IMR-90 (cell line): ENCODE measurements around the gene SLC38A3. TPM values are rescaled to one million over a fixed set of nuclear protein-coding genes. Genes with fewer than 3 reads are reported as not detected.
A peak's percentile ranks its signal among the peaks of the same experiment; 100 is the strongest.

Experiments used
- ATAC-seq: fragments of 200-7000 bp; cut with Tn5 transposase; 2 replicates; pipeline ENCODE4 v1.9.1; 2020; ENCODE audit warnings: low read depth, mild to moderate bottlenecking, moderate library complexity
- BruUV-seq: library from RNA; stranded (reverse); fragments of 400-500 nt; replicated peaks from 2 replicates; lab custom pipeline; 2021; lab: Mats Ljungman, UMichigan
- CTCF ChIA-PET: fragments of 300-600 bp; formaldehyde crosslinking; extraction: SDS; loops from one replicate; lab custom pipeline; 2021; ENCODE audit warnings: antibody characterized with exemption; lab: Yijun Ruan, JAX
- POLR2A ChIA-PET: fragments of 300-600 bp; sonication (Branson Sonifier 250); formaldehyde crosslinking; loops from one replicate; lab custom pipeline; 2022; ENCODE audit warnings: antibody characterized with exemption; ENCODE audit not compliant: unreplicated experiment; lab: Charles Lee
- DNase-seq: peaks from one replicate; pipeline ENCODE4 v3.0.0; 2013
- H2AFZ ChIP-seq: replicated peaks from 2 replicates; pipeline ENCODE3; 2013; ENCODE audit warnings: low read length, mild to moderate bottlenecking; ENCODE audit not compliant: poor library complexity
- H2AK5ac ChIP-seq: 2 replicates; pipeline ENCODE4 v1.6.1; 2013; ENCODE audit warnings: low read depth, low read length, inconsistent platforms
- H2AK9ac ChIP-seq: replicated peaks from 2 replicates; pipeline ENCODE3; 2013; ENCODE audit warnings: mild to moderate bottlenecking, low read depth, low read length, moderate library complexity; ENCODE audit not compliant: poor library complexity
- H2BK120ac ChIP-seq: 2 replicates; pipeline ENCODE4 v1.6.1; 2013; ENCODE audit warnings: low read depth, low read length, inconsistent platforms
- H2BK15ac ChIP-seq: 3 replicates; pipeline ENCODE4 v1.6.1; 2013; ENCODE audit warnings: low read depth, low read length, inconsistent platforms
- H2BK20ac ChIP-seq: 2 replicates; pipeline ENCODE4 v1.6.1; 2013; ENCODE audit warnings: low read depth, mild to moderate bottlenecking, inconsistent platforms, low read length, moderate library complexity
- H2BK5ac ChIP-seq: 2 replicates; pipeline ENCODE4 v1.6.1; 2013; ENCODE audit warnings: mild to moderate bottlenecking, low read depth, low read length, inconsistent platforms; ENCODE audit not compliant: poor library complexity, severe bottlenecking
- H3K14ac ChIP-seq: replicated peaks from 2 replicates; pipeline ENCODE4 v1.6.1; 2013; ENCODE audit warnings: low read depth, low read length, inconsistent platforms
- H3K18ac ChIP-seq: 2 replicates; pipeline ENCODE4 v1.6.1; 2013; ENCODE audit warnings: low read depth, low read length, control low read depth
- H3K23ac ChIP-seq: 2 replicates; pipeline ENCODE4 v1.6.1; 2013; ENCODE audit warnings: low read depth, low read length, inconsistent platforms
- H3K27ac ChIP-seq: 2 replicates; pipeline ENCODE4 v1.5.1; 2013; ENCODE audit warnings: mild to moderate bottlenecking, control low read depth, low read length; ENCODE audit not compliant: insufficient read depth
- H3K27me3 ChIP-seq: 2 replicates; pipeline ENCODE4 v1.6.1; 2013; ENCODE audit warnings: low read length; ENCODE audit not compliant: control insufficient read depth, insufficient read depth
- H3K36me3 ChIP-seq: 2 replicates; pipeline ENCODE4 v1.6.1; 2013; ENCODE audit warnings: low read length, mixed read lengths; ENCODE audit not compliant: control insufficient read depth, insufficient read depth
- H3K4ac ChIP-seq: 2 replicates; pipeline ENCODE4 v1.6.1; 2013; ENCODE audit warnings: low read depth, low read length, inconsistent platforms
- H3K4me1 ChIP-seq: 2 replicates; pipeline ENCODE4 v1.6.1; 2013; ENCODE audit warnings: low read length, mixed read lengths; ENCODE audit not compliant: control insufficient read depth, insufficient read depth
- H3K4me2 ChIP-seq: 2 replicates; pipeline ENCODE4 v1.6.1; 2013; ENCODE audit warnings: low read depth, mild to moderate bottlenecking, control low read depth, low read length, moderate library complexity
- H3K4me3 ChIP-seq: 2 replicates; pipeline ENCODE4 v1.5.1; 2013; ENCODE audit warnings: low read depth, mild to moderate bottlenecking, control low read depth, low read length, moderate library complexity; ENCODE audit not compliant: insufficient read depth
- H3K56ac ChIP-seq: 2 replicates; pipeline ENCODE4 v1.6.1; 2013; ENCODE audit warnings: low read length, inconsistent platforms; ENCODE audit not compliant: insufficient read depth; ENCODE audit errors: extremely low read depth
- H3K79me1 ChIP-seq, 2 experiments: 2 replicates each; pipeline ENCODE4 v1.6.1; 2013; ENCODE audit warnings: low read length in 2 of 2, inconsistent platforms in 1 of 2, low read depth in 1 of 2
- H3K9ac ChIP-seq: 2 replicates; pipeline ENCODE4 v1.6.1; 2013; ENCODE audit warnings: low read depth, low read length, control low read depth
- H3K9me1 ChIP-seq: 2 replicates; pipeline ENCODE4 v1.6.1; 2013; ENCODE audit warnings: low read length, inconsistent platforms; ENCODE audit not compliant: insufficient read depth
- H3K9me3 ChIP-seq: 2 replicates; pipeline ENCODE4 v1.6.1; 2013; ENCODE audit warnings: low read length; ENCODE audit not compliant: control insufficient read depth, insufficient read depth
- H4K20me1 ChIP-seq: 2 replicates; pipeline ENCODE4 v1.6.1; 2013; ENCODE audit warnings: low read length, inconsistent platforms; ENCODE audit not compliant: insufficient read depth
- H4K5ac ChIP-seq: 2 replicates; pipeline ENCODE4 v1.6.1; 2013; ENCODE audit warnings: mild to moderate bottlenecking, low read depth, low read length, control low read depth
- H4K8ac ChIP-seq, 2 experiments: 2 replicates each; pipeline ENCODE4 v1.6.1; 2013; ENCODE audit warnings: low read depth in 2 of 2, low read length in 2 of 2, control low read depth in 1 of 2, inconsistent platforms in 1 of 2
- H4K91ac ChIP-seq: 2 replicates; pipeline ENCODE4 v1.6.1; 2013; ENCODE audit warnings: low read depth, low read length, inconsistent platforms; ENCODE audit not compliant: insufficient read depth
- CEBPB ChIP-seq: IDR thresholded peaks from 2 replicates; pipeline ENCODE4 v1.6.1; 2012; ENCODE audit warnings: low read depth, low read length, improper control_type of control experiment
- CHD1 ChIP-seq: IDR thresholded peaks from 2 replicates; pipeline ENCODE4 v1.6.1; 2012; ENCODE audit warnings: low read depth, low read length, improper control_type of control experiment
- MAZ ChIP-seq: IDR thresholded peaks from 2 replicates; pipeline ENCODE4 v1.6.1; 2012; ENCODE audit warnings: low read depth, mild to moderate bottlenecking, low read length, improper control_type of control experiment, moderate library complexity, borderline replicate concordance
- MXI1 ChIP-seq: IDR thresholded peaks from 2 replicates; pipeline ENCODE4 v1.6.1; 2012; ENCODE audit warnings: low read depth, mild to moderate bottlenecking, low read length, moderate library complexity, borderline replicate concordance
- NFE2L2 ChIP-seq: fragments of 150-350 bp; IDR thresholded peaks from 2 replicates; pipeline ENCODE4 v1.6.1; 2016; ENCODE audit warnings: low read depth, mild to moderate bottlenecking, low read length
- RAD21 ChIP-seq: IDR thresholded peaks from 2 replicates; pipeline ENCODE4 v1.6.1; 2012; ENCODE audit warnings: low read length, improper control_type of control experiment
- SMC3 ChIP-seq: fragments of 150-350 bp; IDR thresholded peaks from 2 replicates; pipeline ENCODE4 v1.6.1; 2016; ENCODE audit warnings: low read depth, mild to moderate bottlenecking, antibody characterized with exemption, low read length, moderate library complexity
- WGBS, 2 experiments: methylation state at CpG; one replicate each; pipeline versions ENCODE4 v1.1.5 to v1.1.7; 2013; ENCODE audit warnings: missing lambda C conversion rate in 2 of 2; ENCODE audit not compliant: insufficient read length in 1 of 2; ENCODE audit errors: extremely low coverage in 2 of 2; 5-methylcytosine and 5-hydroxymethylcytosine counted together
- dilution Hi-C: fragments of 300-500 bp; cut with HindIII; formaldehyde crosslinking; loops from one replicate; pipeline ENCODE4 v1.14.3; 2018; ENCODE audit warnings: low sequenced_read_pairs; ENCODE audit not compliant: unreplicated experiment
- in situ Hi-C: fragments of 300-500 bp; cut with MboI; formaldehyde crosslinking; loops from 3 replicates; pipeline ENCODE4 v1.14.3; 2019; ENCODE audit warnings: low sequenced_read_pairs, inconsistent platforms, mixed read lengths
- intact Hi-C: fragments of 100-400 bp; cut with micrococcal nuclease; formaldehyde crosslinking; loops from 2 replicates; pipeline ENCODE4 v1.10.0; 2022
- polyA plus RNA-seq, 3 experiments: library from polyadenylated mRNA; depleted of rRNA; stranded (reverse); fragments of >200 nt; gene quantifications; 2 replicates each; pipeline ENCODE4 v1.2.3, GENCODE V29; 2012; ENCODE audit warnings: low replicate concordance in 1 of 3
- total RNA-seq: library from RNA; depleted of rRNA; stranded (reverse); fragments of >200 nt; gene quantifications from 2 replicates; pipeline ENCODE4 v1.2.3, GENCODE V29; 2012

The SLC38A3 gene
- total and polyA plus RNA-seq, 2 of the 4 experiments (the other 2 are of a cell fraction), result 0.12 to 0.36 TPM

- no peak for DNase-seq
- intact Hi-C loops, result loop anchor here (1.0 to 5.0 kb wide), 2 partner anchors 14 to 63 kb away; partner anchors contain the start of gene HYAL2
- H3K9ac ChIP-seq, result peak overlapping the region; percentile 19; the same call in 1 of the 2 replicates
Observed at GRCh38 chr3:50259432-50260026, 54.5 kb downstream of the SLC38A3 start.

More at GRCh38 chr3:50259432-50260026, 54.5 kb downstream of the SLC38A3 start:
- Histone ChIP-seq H3K14ac (no peak overlapping the region), H2AK5ac (peak overlapping the region; percentile 59), H3K27me3 (no peaks in the 10 kb centered on the region), H3K56ac (no peak overlapping the region), H3K27ac (peak overlapping the region; percentile 49), H3K18ac (no peak overlapping the region), H3K4me2 (peak overlapping the region; percentile 34; the same call in 1 of the 2 replicates), H3K4me3 (no peak overlapping the region), H4K91ac (peak overlapping the region; percentile 38), H2AK9ac (peak overlapping the region; percentile 99), H4K5ac (no peak overlapping the region), H3K9me3 (no peaks in the 10 kb centered on the region), H3K79me1 (peaks cover 15 to 66% of the 10 kb centered on the region in 2 experiments), H2BK5ac (peak overlapping the region; percentile 44), H3K9me1 (peaks cover 9% of the 10 kb centered on the region; the same call in 1 of the 2 replicates), H3K4me1 (peaks cover 26% of the 10 kb centered on the region), H3K23ac (no peak overlapping the region), H3K4ac (0 out of 2 replicates have a peak overlapping the region, but pooled peaks have one; percentile 67), H4K8ac (peak overlapping the region; percentile 49 to 81; a peak in 2 of 4 replicates), H2AFZ (peak overlapping the region; percentile 89), H2BK120ac (no peak overlapping the region), H2BK20ac (no peak overlapping the region), H4K20me1 (peaks cover 20% of the 10 kb centered on the region; the same call in 1 of the 2 replicates), H3K36me3 (peaks cover 31% of the 10 kb centered on the region), H2BK15ac (no peak overlapping the region)
- BruUV-seq, result no TSS peak
- CTCF ChIA-PET, result interaction anchor here (1.0 to 1.6 kb wide), 4 partner anchors 11 to 74 kb away, joined by 3 to 7 read pairs (median 4); no protein-coding TSS in a partner anchor
- dilution Hi-C loops, result no loop called here
- POLR2A ChIA-PET, result no interaction called here
- in situ Hi-C loops, result no loop called here
- WGBS, 2 experiments, result 79% methylated on average over 11 of the region's 18 CpGs; no CpG with 5 or more reads in 1 of the 2 experiments
- no peak for ATAC-seq
- TF ChIP-seq RAD21, result no peak
- no peak for TF ChIP-seq SMC3
- TF ChIP-seq MAZ, result no peak
- TF ChIP-seq CHD1, result no peak
- TF ChIP-seq CEBPB, result no peak
- TF ChIP-seq NFE2L2, result no peak
- no peak for TF ChIP-seq MXI1
